ENCODE results near the gene ZGPAT.

GRCh38 chr20:63767456-63767855 is 59.6 kb downstream of the ZGPAT start:
- no peak for TF ChIP-seq CTCF (conservative IDR thresholded peaks at IDR 0.05; ENCODE audit: low read length)
- TF ChIP-seq EZH2phosphoT487 (IDR thresholded peaks at IDR 0.05; ENCODE audit: borderline replicate concordance): no peak
